K562 (cell line): ENCODE results near the gene NANS.

Experiments used
- ASH1L ChIP-seq: fragments of 450-650 bp; IDR thresholded peaks from 2 replicates; pipeline ENCODE4 v1.6.1; 2018; ENCODE audit warnings: borderline replicate concordance, mild to moderate bottlenecking, low read depth; ENCODE audit not compliant: partially characterized antibody
- EZH2 ChIP-seq: IDR thresholded peaks from 2 replicates; pipeline ENCODE4 v1.6.1; 2012; ENCODE audit warnings: low read depth, mild to moderate bottlenecking, inconsistent platforms, low read length, borderline replicate concordance
- FOSL1 ChIP-seq: fragments of 200-800 bp; sonication (Bioruptor generic); conservative IDR thresholded peaks from 2 replicates; pipeline ENCODE4 v1.6.1; 2016; ENCODE audit warnings: missing genetic modification characterization, missing compliant biosample characterization
- HDAC2 ChIP-seq: fragments of 450-650 bp; IDR thresholded peaks from 2 replicates; pipeline ENCODE4 v1.6.1; 2016; ENCODE audit warnings: mild to moderate bottlenecking
- KDM5B ChIP-seq: fragments of 200-600 bp; sonication (generic); IDR thresholded peaks from 2 replicates; pipeline ENCODE4 v1.6.1; 2012; ENCODE audit warnings: low read depth, mild to moderate bottlenecking, moderate library complexity, low read length, control low read depth, inconsistent platforms; ENCODE audit not compliant: insufficient replicate concordance
- NFE2 ChIP-seq: IDR thresholded peaks from 2 replicates; pipeline ENCODE4 v1.6.1; 2014; ENCODE audit warnings: antibody characterized with exemption, low read depth
- PHF21A ChIP-seq: fragments of 450-650 bp; IDR thresholded peaks from 2 replicates; pipeline ENCODE4 v1.6.1; 2017; ENCODE audit warnings: low read depth, borderline replicate concordance
- POLR2A ChIP-seq: fragments of 450-650 bp; conservative IDR thresholded peaks from 2 replicates; pipeline ENCODE4 v1.6.1; 2016
- ZBED1 ChIP-seq: IDR thresholded peaks from 2 replicates; pipeline ENCODE4 v1.6.1; 2014
- ZNF79 ChIP-seq: fragments of 250-450 bp; sonication (Bioruptor Pico); IDR thresholded peaks from 2 replicates; pipeline ENCODE4 v1.4.0; 2020; ENCODE audit warnings: low read depth, mild to moderate bottlenecking, moderate library complexity
- ZSCAN29 ChIP-seq: fragments of 450-650 bp; IDR thresholded peaks from 2 replicates; pipeline ENCODE4 v1.6.1; 2017
- TF ChIP-seq, protein P1 (sequence below), 3 experiments: IDR thresholded peaks in 2 of 3; conservative IDR thresholded peaks in 1 of 3; 2 replicates each; pipeline ENCODE4 v1.5.1; 2011 to 2012; ENCODE audit warnings: low read length in 3 of 3, mild to moderate bottlenecking in 3 of 3, control low read depth in 2 of 3, improper control_type of control experiment in 1 of 3, inconsistent platforms in 1 of 3, low read depth in 1 of 3, mixed read lengths in 1 of 3, moderate library complexity in 1 of 3; ENCODE audit not compliant: insufficient read depth in 2 of 3
- TF ChIP-seq, protein P2 (sequence below), 2 experiments: IDR thresholded peaks; 2 replicates each; pipeline ENCODE4 v1.6.1; 2012; ENCODE audit warnings: improper control_type of control experiment in 2 of 2, low read depth in 2 of 2, low read length in 2 of 2, borderline replicate concordance in 1 of 2

DNA sequence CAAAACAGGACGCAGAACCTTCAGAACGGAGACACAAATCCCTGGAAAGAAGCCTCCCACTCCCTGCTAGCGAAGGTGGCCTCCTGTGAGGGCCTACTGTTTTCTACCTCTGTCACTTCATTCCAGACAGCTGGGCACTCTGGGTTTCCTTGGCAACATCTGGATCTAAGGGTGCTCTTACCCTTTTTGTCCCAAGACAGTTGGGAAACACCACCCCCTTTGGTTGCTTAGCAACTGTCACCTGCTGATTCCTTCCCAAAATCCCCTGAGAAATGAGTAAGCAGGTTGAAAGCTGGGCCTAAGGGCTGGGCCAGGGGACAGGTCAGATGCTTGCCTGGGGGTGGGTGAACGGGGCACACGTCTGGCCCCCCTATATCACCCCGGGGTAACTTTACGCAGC lies 29.4 kb downstream of the NANS start:
- TF ChIP-seq POLR2A: no peak
- no peak for TF ChIP-seq NFE2
- no peak for TF ChIP-seq ZBED1
- no peak for TF ChIP-seq FOSL1 (tag)
- no peak for TF ChIP-seq HDAC2
- TF ChIP-seq, protein P1, sequence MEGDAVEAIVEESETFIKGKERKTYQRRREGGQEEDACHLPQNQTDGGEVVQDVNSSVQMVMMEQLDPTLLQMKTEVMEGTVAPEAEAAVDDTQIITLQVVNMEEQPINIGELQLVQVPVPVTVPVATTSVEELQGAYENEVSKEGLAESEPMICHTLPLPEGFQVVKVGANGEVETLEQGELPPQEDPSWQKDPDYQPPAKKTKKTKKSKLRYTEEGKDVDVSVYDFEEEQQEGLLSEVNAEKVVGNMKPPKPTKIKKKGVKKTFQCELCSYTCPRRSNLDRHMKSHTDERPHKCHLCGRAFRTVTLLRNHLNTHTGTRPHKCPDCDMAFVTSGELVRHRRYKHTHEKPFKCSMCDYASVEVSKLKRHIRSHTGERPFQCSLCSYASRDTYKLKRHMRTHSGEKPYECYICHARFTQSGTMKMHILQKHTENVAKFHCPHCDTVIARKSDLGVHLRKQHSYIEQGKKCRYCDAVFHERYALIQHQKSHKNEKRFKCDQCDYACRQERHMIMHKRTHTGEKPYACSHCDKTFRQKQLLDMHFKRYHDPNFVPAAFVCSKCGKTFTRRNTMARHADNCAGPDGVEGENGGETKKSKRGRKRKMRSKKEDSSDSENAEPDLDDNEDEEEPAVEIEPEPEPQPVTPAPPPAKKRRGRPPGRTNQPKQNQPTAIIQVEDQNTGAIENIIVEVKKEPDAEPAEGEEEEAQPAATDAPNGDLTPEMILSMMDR (IDR thresholded peaks at IDR 0.05 in 2 of 3, conservative IDR thresholded peaks at IDR 0.05 in 1 of 3; ENCODE audit: insufficient read depth in 2 of 3, low read depth in 1 of 3, low read length in 3 of 3): no peak
- TF ChIP-seq EZH2: no peak
- TF ChIP-seq KDM5B: no peak
- TF ChIP-seq, protein P2, sequence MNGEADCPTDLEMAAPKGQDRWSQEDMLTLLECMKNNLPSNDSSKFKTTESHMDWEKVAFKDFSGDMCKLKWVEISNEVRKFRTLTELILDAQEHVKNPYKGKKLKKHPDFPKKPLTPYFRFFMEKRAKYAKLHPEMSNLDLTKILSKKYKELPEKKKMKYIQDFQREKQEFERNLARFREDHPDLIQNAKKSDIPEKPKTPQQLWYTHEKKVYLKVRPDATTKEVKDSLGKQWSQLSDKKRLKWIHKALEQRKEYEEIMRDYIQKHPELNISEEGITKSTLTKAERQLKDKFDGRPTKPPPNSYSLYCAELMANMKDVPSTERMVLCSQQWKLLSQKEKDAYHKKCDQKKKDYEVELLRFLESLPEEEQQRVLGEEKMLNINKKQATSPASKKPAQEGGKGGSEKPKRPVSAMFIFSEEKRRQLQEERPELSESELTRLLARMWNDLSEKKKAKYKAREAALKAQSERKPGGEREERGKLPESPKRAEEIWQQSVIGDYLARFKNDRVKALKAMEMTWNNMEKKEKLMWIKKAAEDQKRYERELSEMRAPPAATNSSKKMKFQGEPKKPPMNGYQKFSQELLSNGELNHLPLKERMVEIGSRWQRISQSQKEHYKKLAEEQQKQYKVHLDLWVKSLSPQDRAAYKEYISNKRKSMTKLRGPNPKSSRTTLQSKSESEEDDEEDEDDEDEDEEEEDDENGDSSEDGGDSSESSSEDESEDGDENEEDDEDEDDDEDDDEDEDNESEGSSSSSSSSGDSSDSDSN (IDR thresholded peaks at IDR 0.05; ENCODE audit: borderline replicate concordance in 1 of 2, low read depth in 2 of 2, low read length in 2 of 2): no peak
- no peak for TF ChIP-seq ZNF79 (CRISPR knock-in tag)
- no peak for TF ChIP-seq PHF21A
- TF ChIP-seq ASH1L: no peak
- no peak for TF ChIP-seq ZSCAN29
